ENCODE results near the gene IRF4.

The IRF4 gene

GRCh38 chr6:391559-392440 is at the start of gene IRF4:
IRF4 (plus strand) TSS chr6:391752; CDS start chr6:393153, 1,401 bp downstream.
- DNase-seq = no peak

GRCh38 chr6:341914-342831 is 49.4 kb upstream of the IRF4 start:
- DNase-seq = no peak

- DNase-seq = no peak
Measured at GRCh38 chr6:342832-343179, 48.7 kb upstream of the IRF4 start.

GRCh38 chr6:343226-343935 is 48.2 kb upstream of the IRF4 start:
- DNase-seq = no peak

GRCh38 chr6:343960-344815 is 47.4 kb upstream of the IRF4 start:
- DNase-seq = no peak

GRCh38 chr6:344816-345340 is 46.7 kb upstream of the IRF4 start:
- DNase-seq = no peak

- DNase-seq = no peak
Measured at GRCh38 chr6:345747-346385, 45.7 kb upstream of the IRF4 start.

- DNase-seq = no peak
Measured at GRCh38 chr6:346386-347030, 45.0 kb upstream of the IRF4 start.

GRCh38 chr6:347232-347631 is 44.3 kb upstream of the IRF4 start:
- DNase-seq = no peak

- DNase-seq = no peak
Measured at GRCh38 chr6:347951-348859, 43.3 kb upstream of the IRF4 start.

- DNase-seq = no peak
Measured at GRCh38 chr6:348860-349396, 42.6 kb upstream of the IRF4 start.

- no peak for DNase-seq
Measured at GRCh38 chr6:349491-349921, 42.0 kb upstream of the IRF4 start.

- DNase-seq = no peak
Measured at GRCh38 chr6:350371-350770, 41.2 kb upstream of the IRF4 start.

- no peak for DNase-seq
Measured at GRCh38 chr6:351011-351866, 40.3 kb upstream of the IRF4 start.

- no peak for DNase-seq
Measured at GRCh38 chr6:351867-352289, 39.7 kb upstream of the IRF4 start.

GRCh38 chr6:352474-352873 is 39.1 kb upstream of the IRF4 start:
- no peak for DNase-seq

GRCh38 chr6:352896-353470 is 38.6 kb upstream of the IRF4 start:
- DNase-seq = no peak

All from NCI-H2081 treated with DMSO at 0.1 percent for 48 hours (cell line).